Prostate gland (tissue), 2 donors: ENCODE data around the gene MAP4K5. TPM values are rescaled to one million over a fixed set of nuclear protein-coding genes. Genes with fewer than 3 reads are reported as not detected.
"Not testable (repeated sequence)": the region's sequence is repeated elsewhere in the genome, so short reads cannot be mapped to it uniquely, and the experiment has no call there.

Experiments used
- DNase-seq: peaks from one replicate; pipeline ENCODE4 v3.0.0-alpha.2; 2019; ENCODE audit warnings: low spot score
- H3K27ac ChIP-seq, 2 donors: fragments of 200-600 bp; sonication (generic); 2 replicates each; pipeline ENCODE4 v1.5.1; 2017 to 2019
- H3K27me3 ChIP-seq: fragments of 200-600 bp; sonication (generic); replicated peaks from 2 replicates; pipeline ENCODE4 v1.5.1; 2019; ENCODE audit not compliant: insufficient read depth
- H3K36me3 ChIP-seq, 2 donors: fragments of 200-600 bp; sonication (generic); 1 replicate in 1 of 2; 2 replicates in 1 of 2; pipeline versions ENCODE4 v1.5.1 to v1.8.1; 2017 to 2019
- H3K4me1 ChIP-seq: fragments of 200-600 bp; sonication (generic); replicated peaks from 2 replicates; pipeline ENCODE4 v1.5.1; 2019
- H3K4me3 ChIP-seq, 2 donors: fragments of 200-600 bp; sonication (generic); 2 replicates each; pipeline ENCODE4 v1.5.1; 2017 to 2019
- H3K9me3 ChIP-seq: fragments of 200-600 bp; sonication (generic); 2 replicates; pipeline ENCODE4 v1.5.1; 2017
- CTCF ChIP-seq, 4 experiments: fragments of 200-600 bp in 2 of 4; fragments of 450-650 bp in 2 of 4; sonication (generic) in 2 of 4; IDR thresholded peaks; 1 replicate in 3 of 4; 2 replicates in 1 of 4; pipeline ENCODE4 v1.5.1; 2016 to 2019; ENCODE audit warnings: antibody characterized with exemption in 4 of 4, mild to moderate bottlenecking in 2 of 4, moderate library complexity in 2 of 4
- POLR2A ChIP-seq: fragments of 450-650 bp; IDR thresholded peaks from one replicate; pipeline ENCODE4 v1.6.1; 2016; ENCODE audit warnings: antibody characterized with exemption, mild to moderate bottlenecking
- POLR2AphosphoS5 ChIP-seq: sonication (generic); formaldehyde crosslinking; IDR thresholded peaks from one replicate; pipeline ENCODE4 v1.6.1; 2017; ENCODE audit warnings: antibody characterized with exemption
- WGBS: methylation state at CpG from one replicate; pipeline ENCODE4 v1.1.5; 2018; 5-methylcytosine and 5-hydroxymethylcytosine counted together
- intact Hi-C: fragments of 100-400 bp; cut with DNase I; formaldehyde crosslinking; loops from one replicate; pipeline ENCODE4 v1.14.2; 2022
- total RNA-seq, 2 donors: library from RNA; depleted of rRNA; stranded (reverse); fragments of >200 nt; gene quantifications; one replicate each; pipeline ENCODE4 v1.1.0, GENCODE V29; 2016

The MAP4K5 gene
- total RNA-seq, 2 donors from 2014 or later: 76.2 to 102 TPM

GRCh38 chr14:50516091-50516490 lies 16.3 kb downstream of the MAP4K5 start:
- intact Hi-C loops: no loop called here
- H3K27me3 ChIP-seq: no peaks in the 10 kb centered on the region
- no peak overlapping the region for H3K4me3 ChIP-seq
- DNase-seq: no peak
- no peaks in the 10 kb centered on the region for H3K36me3 ChIP-seq
- 88% methylated on average over 2 of the region's 2 CpGs for WGBS
- no peak for TF ChIP-seq POLR2AphosphoS5
- no peak for TF ChIP-seq CTCF (IDR thresholded peaks at IDR 0.05)
- TF ChIP-seq POLR2A: no peak
- H3K9me3 ChIP-seq: no peaks in the 10 kb centered on the region
- no peaks in the 10 kb centered on the region for H3K4me1 ChIP-seq
- H3K27ac ChIP-seq: no peak overlapping the region

- DNase-seq: no peak
- Histone ChIP-seq H3K36me3 (no peaks in the 10 kb centered on the region), H3K4me1 (no peaks in the 10 kb centered on the region), H3K9me3 (no peaks in the 10 kb centered on the region), H3K27me3 (no peaks in the 10 kb centered on the region), H3K27ac (no peak overlapping the region), H3K4me3 (no peak overlapping the region)
- no peak for TF ChIP-seq CTCF (IDR thresholded peaks at IDR 0.05)
- TF ChIP-seq POLR2A: no peak
- no peak for TF ChIP-seq POLR2AphosphoS5
- intact Hi-C loops: no loop called here
- 97% methylated on average over 4 of the region's 4 CpGs for WGBS
These were observed 19.9 kb downstream of the MAP4K5 start for GRCh38 chr14:50512463-50512862.

GRCh38 chr14:50510157-50510556 lies 22.2 kb downstream of the MAP4K5 start:
- Histone ChIP-seq H3K27ac (no peak overlapping the region), H3K4me3 (no peak overlapping the region), H3K27me3 (no peaks in the 10 kb centered on the region), H3K36me3 (no peaks in the 10 kb centered on the region), H3K4me1 (no peaks in the 10 kb centered on the region), H3K9me3 (no peaks in the 10 kb centered on the region)
- 78% methylated on average over 7 of the region's 7 CpGs for WGBS
- TF ChIP-seq POLR2AphosphoS5: no peak
- TF ChIP-seq CTCF (IDR thresholded peaks at IDR 0.05): no peak
- no peak for TF ChIP-seq POLR2A
- intact Hi-C loops: no loop called here
- DNase-seq: no peak

- H3K9me3 ChIP-seq, H3K4me1 ChIP-seq, H3K27ac ChIP-seq, H3K27me3 ChIP-seq, H3K36me3 ChIP-seq, H3K4me3 ChIP-seq, intact Hi-C loops, DNase-seq: not testable (repeated sequence)
- 100% methylated on average over 1 of the region's 1 CpG for WGBS
These were observed 25.3 kb downstream of the MAP4K5 start for GRCh38 chr14:50507078-50507477.

GRCh38 chr14:50501642-50502041 lies 30.7 kb downstream of the MAP4K5 start:
- TF ChIP-seq POLR2AphosphoS5 (no peak), POLR2A (no peak), CTCF (IDR thresholded peaks at IDR 0.05) (no peak)
- intact Hi-C loops: no loop called here
- no peak overlapping the region for H3K4me3 ChIP-seq
- DNase-seq: no peak
- no peak overlapping the region for H3K27ac ChIP-seq
- no peaks in the 10 kb centered on the region for H3K9me3 ChIP-seq
- no peaks in the 10 kb centered on the region for H3K36me3 ChIP-seq
- no peaks in the 10 kb centered on the region for H3K4me1 ChIP-seq
- 93% methylated on average over 2 of the region's 2 CpGs for WGBS
- no peaks in the 10 kb centered on the region for H3K27me3 ChIP-seq
